ENCODE measurements around the gene CFAP157.
A peak's percentile ranks its signal among the peaks of the same experiment; 100 is the strongest.

The CFAP157 gene

GRCh38 chr9:127715470-127716337 is 8.9 kb downstream of the CFAP157 start, which contains the start of the genes PTRH1 and TTC16:
TSS of gene PTRH1 (minus strand) at chr9:127715663. CDS start at chr9:127715639, 24 bp downstream.
TSS of gene TTC16 (plus strand) at chr9:127716079. CDS start at chr9:127716146, 67 bp downstream.
- peak; percentile 94 for DNase-seq (ENCODE audit: low read depth)

GRCh38 chr9:127716412-127716811 is 9.6 kb downstream of the CFAP157 start:
- no peak for DNase-seq (ENCODE audit: low read depth)

GRCh38 chr9:127717766-127718165 is 11.0 kb downstream of the CFAP157 start:
- no peak for DNase-seq (ENCODE audit: low read depth)

- DNase-seq (ENCODE audit: low read depth) = peak; percentile 21
Observed at GRCh38 chr9:127720031-127720864, 13.5 kb downstream of the CFAP157 start.

- no peak for DNase-seq (ENCODE audit: low read depth)
Observed at GRCh38 chr9:127720865-127721227, 14.1 kb downstream of the CFAP157 start.

- no peak for DNase-seq (ENCODE audit: low read depth)
Observed at GRCh38 chr9:127721391-127721821, 14.6 kb downstream of the CFAP157 start.

GRCh38 chr9:127722055-127722745 is 15.4 kb downstream of the CFAP157 start:
- DNase-seq (ENCODE audit: low read depth) = no peak

- no peak for DNase-seq (ENCODE audit: low read depth)
Observed at GRCh38 chr9:127723013-127723412, 16.2 kb downstream of the CFAP157 start.

GRCh38 chr9:127723444-127723843 is 16.7 kb downstream of the CFAP157 start:
- DNase-seq (ENCODE audit: low read depth) = no peak

- DNase-seq (ENCODE audit: low read depth) = no peak
Observed at GRCh38 chr9:127724012-127724411, 17.2 kb downstream of the CFAP157 start.

- DNase-seq (ENCODE audit: low read depth) = no peak
Observed at GRCh38 chr9:127726871-127727270, 20.1 kb downstream of the CFAP157 start.

GRCh38 chr9:127728808-127729207 is 22.0 kb downstream of the CFAP157 start:
- no peak for DNase-seq (ENCODE audit: low read depth)

- DNase-seq (ENCODE audit: low read depth) = no peak
Observed at GRCh38 chr9:127729522-127730256, 22.9 kb downstream of the CFAP157 start.

GRCh38 chr9:127730262-127730661 is 23.5 kb downstream of the CFAP157 start:
- DNase-seq (ENCODE audit: low read depth) = no peak

- no peak for DNase-seq (ENCODE audit: low read depth)
Observed at GRCh38 chr9:127730799-127731410, 24.1 kb downstream of the CFAP157 start.

- no peak for DNase-seq (ENCODE audit: low read depth)
Observed at GRCh38 chr9:127731938-127732337, 25.1 kb downstream of the CFAP157 start.

GRCh38 chr9:127732444-127732843 is 25.7 kb downstream of the CFAP157 start:
- no peak for DNase-seq (ENCODE audit: low read depth)

GRCh38 chr9:127733614-127734013 is 26.8 kb downstream of the CFAP157 start:
- DNase-seq (ENCODE audit: low read depth) = no peak

- DNase-seq (ENCODE audit: low read depth) = no peak
Observed at GRCh38 chr9:127734247-127734746, 27.5 kb downstream of the CFAP157 start.

GRCh38 chr9:127734747-127735529 is 28.1 kb downstream of the CFAP157 start, which contains the start of gene TOR2A:
TSS of gene TOR2A (minus strand) at chr9:127735294. CDS start at chr9:127735270, 24 bp downstream.
- peak; percentile 99 for DNase-seq (ENCODE audit: low read depth)

Measured in stimulated activated CD8-positive, alpha-beta memory T cell treated with anti-CD3 and anti-CD28 coated beads, Interleukin-12 subunit alpha, Interleukin-12 subunit beta, amount 100 ng/mL, for 1 hour (primary cell).